GM12891 (cell line): ENCODE measurements around the gene KIF16B.

Experiments
- PAX5 ChIP-seq: IDR thresholded peaks from 2 replicates; pipeline ENCODE4 v1.6.1; 2011; ENCODE audit warnings: low read length, moderate library complexity, mild to moderate bottlenecking; ENCODE audit not compliant: insufficient read depth, severe bottlenecking
- POLR2A ChIP-seq: IDR thresholded peaks from 2 replicates; pipeline ENCODE4 v1.6.1; 2011; ENCODE audit warnings: low read depth, low read length, control low read depth
- POLR2AphosphoS5 ChIP-seq: IDR thresholded peaks from 2 replicates; pipeline ENCODE4 v1.6.1; 2011; ENCODE audit warnings: low read depth, low read length, control low read depth
- POU2F2 ChIP-seq: IDR thresholded peaks from 2 replicates; pipeline ENCODE4 v1.6.1; 2011; ENCODE audit warnings: low read depth, mild to moderate bottlenecking, control low read depth, low read length, moderate library complexity
- SPI1 ChIP-seq: IDR thresholded peaks from 2 replicates; pipeline ENCODE4 v1.6.1; 2011; ENCODE audit warnings: low read depth, low read length, control low read depth
- TAF1 ChIP-seq: IDR thresholded peaks from 2 replicates; pipeline ENCODE4 v1.6.1; 2011; ENCODE audit warnings: low read depth, low read length, control low read depth

- TF ChIP-seq POLR2A = no peak
- TF ChIP-seq TAF1 = no peak
- TF ChIP-seq SPI1 = no peak
- TF ChIP-seq POU2F2 = no peak
- TF ChIP-seq POLR2AphosphoS5 = no peak
- no peak for TF ChIP-seq PAX5
These were observed 300.4 kb downstream of the KIF16B start for GRCh38 chr20:16272780-16273360.
